MV-4-11 (cell line): ENCODE measurements around the gene WDR33.

Experiments used
- DNase-seq: peaks from one replicate; lab custom pipeline; 2025; lab: John Stamatoyannopoulos, UW

The WDR33 gene

GRCh38 chr2:127695491-127696472 is 115.2 kb downstream of the WDR33 start:
- peak; percentile 83 for DNase-seq

GRCh38 chr2:127694986-127695385 is 116.0 kb downstream of the WDR33 start:
- no peak for DNase-seq

- no peak for DNase-seq
Measured at GRCh38 chr2:127690696-127691095, 120.3 kb downstream of the WDR33 start.

- DNase-seq: no peak
Measured at GRCh38 chr2:127688405-127688804, 122.6 kb downstream of the WDR33 start.

GRCh38 chr2:127685410-127686080 is 125.4 kb downstream of the WDR33 start:
- DNase-seq: no peak

GRCh38 chr2:127683757-127684156 is 127.2 kb downstream of the WDR33 start:
- no peak for DNase-seq

- no peak for DNase-seq
Measured at GRCh38 chr2:127683056-127683455, 127.9 kb downstream of the WDR33 start.

- DNase-seq: no peak
Measured at GRCh38 chr2:127681976-127682857, 128.8 kb downstream of the WDR33 start.

GRCh38 chr2:127681288-127681804 is 129.6 kb downstream of the WDR33 start:
- no peak for DNase-seq

GRCh38 chr2:127680706-127681287 is 130.2 kb downstream of the WDR33 start:
- DNase-seq: no peak

GRCh38 chr2:127679680-127680361 is 131.2 kb downstream of the WDR33 start:
- DNase-seq: no peak

- no peak for DNase-seq
Measured at GRCh38 chr2:127678991-127679390, 132.0 kb downstream of the WDR33 start.

GRCh38 chr2:127678531-127678930 is 132.4 kb downstream of the WDR33 start:
- DNase-seq: no peak

- DNase-seq: no peak
Measured at GRCh38 chr2:127676906-127677305, 134.1 kb downstream of the WDR33 start.

GRCh38 chr2:127675331-127676261 is 135.4 kb downstream of the WDR33 start, which contains the start of gene LIMS2:
Gene LIMS2 (minus strand): TSS chr2:127675530. CDS start chr2:127675024, 506 bp downstream.
- no peak for DNase-seq

- DNase-seq: no peak
Measured at GRCh38 chr2:127674241-127675209, 136.4 kb downstream of the WDR33 start.

- DNase-seq: no peak
Measured at GRCh38 chr2:127673291-127674069, 137.5 kb downstream of the WDR33 start.
